GM23338 (cell line): ENCODE measurements around the gene TOM1. TPM values are rescaled to one million over a fixed set of nuclear protein-coding genes. Genes with fewer than 3 reads are reported as not detected.

ENCODE experiments used
- ATAC-seq: fragments of 200-7000 bp; cut with Tn5 transposase; 3 replicates; pipeline ENCODE4 v1.9.1; 2020
- DNase-seq: peaks from one replicate; pipeline ENCODE4 v3.0.0-alpha.2; 2015; ENCODE audit warnings: low spot score
- H2AFZ ChIP-seq: fragments of 200-600 bp; sonication (generic); 2 replicates; pipeline ENCODE4 v1.8.0; 2016; ENCODE audit warnings: antibody characterized with exemption, mild to moderate bottlenecking, moderate library complexity
- H3F3A ChIP-seq: fragments of 200-600 bp; sonication (generic); replicated peaks from 2 replicates; pipeline ENCODE4 v1.8.0; 2017; ENCODE audit warnings: antibody characterized with exemption, mixed run types, low read depth
- H3K27ac ChIP-seq: fragments of 200-600 bp; sonication (generic); 2 replicates; pipeline ENCODE4 v1.6.1; 2016; ENCODE audit warnings: low read depth
- H3K27me3 ChIP-seq: fragments of 200-600 bp; sonication (generic); 2 replicates; pipeline ENCODE4 v1.8.0; 2016; ENCODE audit warnings: mild to moderate bottlenecking, mixed run types, moderate library complexity; ENCODE audit not compliant: insufficient read depth
- H3K36me3 ChIP-seq: fragments of 200-600 bp; sonication (generic); 2 replicates; pipeline ENCODE4 v1.8.0; 2016; ENCODE audit warnings: mild to moderate bottlenecking; ENCODE audit not compliant: insufficient read depth
- H3K4me1 ChIP-seq: fragments of 200-600 bp; sonication (generic); 2 replicates; pipeline ENCODE4 v1.8.0; 2016; ENCODE audit warnings: mild to moderate bottlenecking, moderate library complexity; ENCODE audit not compliant: insufficient read depth
- H3K4me2 ChIP-seq: fragments of 200-600 bp; sonication (generic); 2 replicates; pipeline ENCODE4 v1.7.1; 2017; ENCODE audit warnings: mixed run types
- H3K4me3 ChIP-seq: fragments of 200-600 bp; sonication (generic); 2 replicates; pipeline ENCODE4 v1.6.1; 2016; ENCODE audit warnings: mixed run types
- H3K79me2 ChIP-seq: fragments of 200-600 bp; sonication (generic); replicated peaks from 2 replicates; pipeline ENCODE4 v1.8.0; 2017; ENCODE audit warnings: mild to moderate bottlenecking; ENCODE audit not compliant: insufficient read depth
- H3K9me2 ChIP-seq: fragments of 200-600 bp; sonication (generic); 2 replicates; pipeline ENCODE4 v1.8.0; 2017; ENCODE audit not compliant: insufficient read depth
- H4K20me1 ChIP-seq: fragments of 200-600 bp; sonication (generic); replicated peaks from 2 replicates; pipeline ENCODE4 v1.8.0; 2017; ENCODE audit warnings: mild to moderate bottlenecking; ENCODE audit not compliant: insufficient read depth
- H3K27ac Mint-ChIP-seq: 2 replicates; pipeline ENCODE4 v1.8.0; 2020; ENCODE audit warnings: inconsistent platforms, mild to moderate bottlenecking, moderate library complexity, mixed read lengths
- H3K27me3 Mint-ChIP-seq: 3 replicates; pipeline ENCODE4 v1.8.0; 2022; ENCODE audit warnings: low read depth, mild to moderate bottlenecking, moderate library complexity, mixed read lengths, inconsistent platforms; ENCODE audit not compliant: insufficient read depth, poor library complexity
- H3K36me3 Mint-ChIP-seq: 3 replicates; pipeline ENCODE4 v1.8.0; 2021; ENCODE audit warnings: low read depth, mild to moderate bottlenecking, inconsistent platforms, moderate library complexity, mixed read lengths
- H3K4me1 Mint-ChIP-seq: 3 replicates; pipeline ENCODE4 v1.8.0; 2020; ENCODE audit warnings: mild to moderate bottlenecking, inconsistent platforms, mixed read lengths
- H3K4me3 Mint-ChIP-seq: 3 replicates; pipeline ENCODE4 v1.8.0; 2021; ENCODE audit warnings: moderate library complexity, mild to moderate bottlenecking, inconsistent platforms, mixed read lengths
- H3K9me3 Mint-ChIP-seq: 3 replicates; pipeline ENCODE4 v1.8.0; 2020; ENCODE audit warnings: moderate library complexity, mild to moderate bottlenecking, inconsistent platforms, mixed read lengths
- polyA plus RNA-seq: library from polyadenylated mRNA; unstranded; fragments of >200 nt; fragmentation: Nextera tagmentation; extraction: Ambion mirVana; gene quantifications from 2 replicates; pipeline ENCODE4 v1.2.1, GENCODE V29; 2016
- total RNA-seq: library from RNA; depleted of rRNA; stranded (reverse); fragments of >200 nt; shearing (Covaris generic); gene quantifications from 2 replicates; pipeline ENCODE4 v1.2.3, GENCODE V29; 2014
- TF ChIP-seq, protein P1 (sequence below): IDR thresholded peaks from one replicate; pipeline ENCODE4 v1.6.1; 2018; ENCODE audit warnings: antibody characterized with exemption; ENCODE audit not compliant: unreplicated experiment

Gene TOM1
- total and polyA plus RNA-seq, 2 experiments from 2014 or later = 10.9 to 17.8 TPM

DNA sequence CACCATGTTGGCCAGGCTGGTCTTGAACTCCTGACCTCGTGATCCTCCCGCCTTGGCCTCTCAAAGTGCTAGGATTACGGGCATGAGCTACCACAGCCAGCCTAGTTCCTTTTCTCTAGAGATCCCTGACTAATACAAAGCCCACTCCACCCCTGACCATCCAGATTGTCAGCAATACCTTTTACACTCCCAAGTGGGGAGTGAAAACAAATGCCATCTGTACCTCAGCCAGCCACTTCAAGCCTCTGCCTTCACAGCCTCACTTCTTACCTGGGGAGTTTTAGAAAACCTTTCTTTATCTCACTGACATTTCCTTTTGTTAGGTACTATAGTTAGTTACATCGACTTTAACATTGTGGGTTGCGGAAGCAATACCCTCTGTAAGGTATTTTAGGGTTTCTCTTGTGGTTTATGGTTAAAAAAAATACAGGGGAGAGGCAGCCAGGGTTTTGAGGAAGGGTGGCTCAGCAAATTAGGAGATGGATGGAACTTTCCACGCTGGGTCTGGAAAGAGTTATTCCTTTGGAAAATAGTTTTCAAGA is 8.9 kb downstream of the TOM1 start (continued):
- TF ChIP-seq, protein P1, sequence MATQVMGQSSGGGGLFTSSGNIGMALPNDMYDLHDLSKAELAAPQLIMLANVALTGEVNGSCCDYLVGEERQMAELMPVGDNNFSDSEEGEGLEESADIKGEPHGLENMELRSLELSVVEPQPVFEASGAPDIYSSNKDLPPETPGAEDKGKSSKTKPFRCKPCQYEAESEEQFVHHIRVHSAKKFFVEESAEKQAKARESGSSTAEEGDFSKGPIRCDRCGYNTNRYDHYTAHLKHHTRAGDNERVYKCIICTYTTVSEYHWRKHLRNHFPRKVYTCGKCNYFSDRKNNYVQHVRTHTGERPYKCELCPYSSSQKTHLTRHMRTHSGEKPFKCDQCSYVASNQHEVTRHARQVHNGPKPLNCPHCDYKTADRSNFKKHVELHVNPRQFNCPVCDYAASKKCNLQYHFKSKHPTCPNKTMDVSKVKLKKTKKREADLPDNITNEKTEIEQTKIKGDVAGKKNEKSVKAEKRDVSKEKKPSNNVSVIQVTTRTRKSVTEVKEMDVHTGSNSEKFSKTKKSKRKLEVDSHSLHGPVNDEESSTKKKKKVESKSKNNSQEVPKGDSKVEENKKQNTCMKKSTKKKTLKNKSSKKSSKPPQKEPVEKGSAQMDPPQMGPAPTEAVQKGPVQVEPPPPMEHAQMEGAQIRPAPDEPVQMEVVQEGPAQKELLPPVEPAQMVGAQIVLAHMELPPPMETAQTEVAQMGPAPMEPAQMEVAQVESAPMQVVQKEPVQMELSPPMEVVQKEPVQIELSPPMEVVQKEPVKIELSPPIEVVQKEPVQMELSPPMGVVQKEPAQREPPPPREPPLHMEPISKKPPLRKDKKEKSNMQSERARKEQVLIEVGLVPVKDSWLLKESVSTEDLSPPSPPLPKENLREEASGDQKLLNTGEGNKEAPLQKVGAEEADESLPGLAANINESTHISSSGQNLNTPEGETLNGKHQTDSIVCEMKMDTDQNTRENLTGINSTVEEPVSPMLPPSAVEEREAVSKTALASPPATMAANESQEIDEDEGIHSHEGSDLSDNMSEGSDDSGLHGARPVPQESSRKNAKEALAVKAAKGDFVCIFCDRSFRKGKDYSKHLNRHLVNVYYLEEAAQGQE = no peak

DNA sequence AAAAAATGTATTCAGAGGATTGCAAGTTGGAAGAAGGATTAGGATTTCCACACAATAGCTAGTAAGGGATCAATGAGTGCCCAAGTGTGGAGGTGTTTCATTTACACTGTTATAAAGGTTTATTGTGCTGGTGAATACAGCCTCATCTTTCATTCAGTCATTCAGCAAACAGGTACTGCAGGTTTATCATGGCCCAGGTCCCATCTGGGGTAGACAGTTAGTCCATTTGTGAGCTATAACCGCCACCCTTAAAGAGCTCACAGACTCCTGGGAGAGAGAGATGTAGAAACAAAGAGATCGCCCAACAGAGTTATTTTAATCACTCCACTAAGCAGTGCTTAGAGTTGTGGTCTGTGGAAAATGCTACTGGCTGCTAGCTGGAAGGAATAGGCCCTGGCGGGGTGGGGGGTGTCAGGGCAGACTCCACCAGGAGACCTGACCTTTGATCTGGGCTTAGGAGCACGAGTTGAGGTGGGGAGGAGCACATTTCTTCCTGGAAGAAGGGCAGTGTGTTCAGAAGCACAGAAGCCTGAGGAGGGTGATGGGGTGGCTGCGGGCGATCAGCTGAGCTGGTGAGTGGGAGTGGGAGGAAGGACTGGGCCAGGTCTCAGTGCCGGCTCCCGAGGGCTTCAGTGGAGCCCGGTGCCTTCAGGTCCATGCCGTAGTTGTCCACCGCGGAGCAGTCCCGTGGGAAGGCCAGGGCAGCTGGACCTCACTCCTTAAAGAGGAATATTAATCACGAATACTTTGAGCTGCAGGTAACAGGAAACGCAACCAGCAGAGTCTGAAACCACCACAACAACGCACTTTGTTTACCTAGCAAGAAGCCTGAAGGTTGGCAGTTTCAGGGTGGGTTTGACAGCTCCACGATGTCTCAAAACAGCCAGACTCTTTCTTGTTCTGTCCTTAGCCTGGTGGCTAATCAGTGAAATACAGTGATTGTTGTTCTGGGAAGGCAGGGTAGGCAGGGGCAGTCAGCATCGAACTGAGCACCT is 11.2 kb downstream of the TOM1 start:
- Histone ChIP-seq H3K27me3 (no peaks in the 10 kb centered on the region), H4K20me1 (no peaks in the 10 kb centered on the region; the same call in none of the 2 replicates), H3K4me3 (no peak overlapping the region), H2AFZ (no peak overlapping the region), H3F3A (0 out of 2 replicates have a peak, but pooled peaks cover 2% of the 10 kb centered on the region), H3K27ac (no peak overlapping the region), H3K79me2 (peaks cover 3% of the 10 kb centered on the region), H3K4me2 (no peak overlapping the region), H3K4me1 (peaks cover 8% of the 10 kb centered on the region), H3K9me2 (no peaks in the 10 kb centered on the region), H3K36me3 (no peaks in the 10 kb centered on the region)
- peaks cover 5% of the 10 kb centered on the region for H3K27me3 Mint-ChIP-seq
- no peak overlapping the region for H3K4me3 Mint-ChIP-seq
- no peaks in the 10 kb centered on the region; the same call in 2 of the 3 replicates for H3K9me3 Mint-ChIP-seq
- TF ChIP-seq, protein P1 = no peak
- H3K27ac Mint-ChIP-seq = peak overlapping the region; percentile 50; the same call in 1 of the 2 replicates
- peaks cover 38% of the 10 kb centered on the region for H3K4me1 Mint-ChIP-seq
- DNase-seq (peak; percentile 27), ATAC-seq (no peak; the same call in 2 of the 3 replicates)
- no peaks in the 10 kb centered on the region; the same call in 2 of the 3 replicates for H3K36me3 Mint-ChIP-seq
